GM12864 (cell line): Measurements from ENCODE around the gene LRIT1.
"Not testable (repeated sequence)": the region's sequence is repeated elsewhere in the genome, so short reads cannot be mapped to it uniquely, and the experiment has no call there.

Experiments used
- DNase-seq: peaks from one replicate; pipeline ENCODE4 v3.0.0-alpha.2; 2011; ENCODE audit warnings: low read depth
- H3K4me3 ChIP-seq: 2 replicates; pipeline ENCODE4 v1.5.1; 2011; ENCODE audit warnings: mild to moderate bottlenecking, low read depth, low read length, control low read depth
- CTCF ChIP-seq: IDR thresholded peaks from 2 replicates; pipeline ENCODE4 v1.5.1; 2011; ENCODE audit warnings: low read depth, mild to moderate bottlenecking, moderate library complexity, low read length, control low read depth, inconsistent platforms; ENCODE audit errors: missing control alignments

Gene LRIT1

GRCh38 chr10:84241185-84241790 lies at the start of gene LRIT1:
TSS of gene LRIT1 (minus strand) at chr10:84241546. CDS start at chr10:84241439, 107 bp downstream.
- no peak within 1 kb of the TSS for H3K4me3 ChIP-seq
- no peak for DNase-seq
- TF ChIP-seq CTCF = no peak

- no peak overlapping the region for H3K4me3 ChIP-seq
Observed at GRCh38 chr10:84290235-84290634, 48.9 kb upstream of the LRIT1 start.

GRCh38 chr10:84289521-84290200 lies 48.3 kb upstream of the LRIT1 start:
- no peak for DNase-seq
- TF ChIP-seq CTCF = no peak
- no peak overlapping the region for H3K4me3 ChIP-seq

More at GRCh38 chr10:84290235-84290634, 48.9 kb upstream of the LRIT1 start:
- TF ChIP-seq CTCF = no peak
- no peak for DNase-seq

- H3K4me3 ChIP-seq = no peak overlapping the region
- TF ChIP-seq CTCF = no peak
- no peak for DNase-seq
Observed at GRCh38 chr10:84288151-84288550, 46.8 kb upstream of the LRIT1 start.

- no peak for DNase-seq
- TF ChIP-seq CTCF = no peak
Observed at GRCh38 chr10:84286695-84287094, 45.3 kb upstream of the LRIT1 start.

GRCh38 chr10:84279876-84280475 lies 38.6 kb upstream of the LRIT1 start:
- H3K4me3 ChIP-seq, DNase-seq: not testable (repeated sequence)

More at GRCh38 chr10:84286695-84287094, 45.3 kb upstream of the LRIT1 start:
- no peak overlapping the region for H3K4me3 ChIP-seq

GRCh38 chr10:84270708-84271107 lies 29.4 kb upstream of the LRIT1 start:
- no peak for TF ChIP-seq CTCF
- no peak overlapping the region for H3K4me3 ChIP-seq
- DNase-seq = no peak
